ENCODE results near the gene ACAP2.
"Not testable (repeated sequence)": the region's sequence is repeated elsewhere in the genome, so short reads cannot be mapped to it uniquely, and the experiment has no call there.

ACAP2 gene

GRCh38 chr3:195443391-195443989, 670 bp upstream of the ACAP2 start:
- DNase-seq: peak in 1 of 56 donors; percentile 12

- peak in 39 of 56 donors; percentile 3 to 71 (median 40) for DNase-seq
Measured at GRCh38 chr3:195441992-195442572, 738 bp downstream of the ACAP2 start.

GRCh38 chr3:195441476-195441991, 1.3 kb downstream of the ACAP2 start:
- peak in 13 of 56 donors; percentile 9 to 58 (median 34) for DNase-seq

GRCh38 chr3:195441051-195441450, 1.8 kb downstream of the ACAP2 start:
- no peak for DNase-seq

- no peak for DNase-seq
Measured at GRCh38 chr3:195440379-195440778, 2.4 kb downstream of the ACAP2 start.

GRCh38 chr3:195438371-195438770, 4.4 kb downstream of the ACAP2 start:
- no peak for DNase-seq

GRCh38 chr3:195425849-195426248, 17.0 kb downstream of the ACAP2 start:
- DNase-seq: no peak

GRCh38 chr3:195423818-195424217, 19.0 kb downstream of the ACAP2 start:
- DNase-seq: no peak

GRCh38 chr3:195421400-195421799, 21.4 kb downstream of the ACAP2 start:
- DNase-seq: no peak

GRCh38 chr3:195416795-195417194, 26.0 kb downstream of the ACAP2 start:
- no peak for DNase-seq

GRCh38 chr3:195411836-195412235, 31.0 kb downstream of the ACAP2 start:
- no peak for DNase-seq

GRCh38 chr3:195410546-195410945, 32.3 kb downstream of the ACAP2 start:
- DNase-seq: no peak

- DNase-seq: no peak
Measured at GRCh38 chr3:195407531-195408409, 35.0 kb downstream of the ACAP2 start.

- DNase-seq: no peak
Measured at GRCh38 chr3:195405651-195406050, 37.2 kb downstream of the ACAP2 start.

GRCh38 chr3:195403841-195404408, 38.9 kb downstream of the ACAP2 start:
- DNase-seq: no peak

GRCh38 chr3:195403244-195403643, 39.6 kb downstream of the ACAP2 start:
- DNase-seq: no peak

GRCh38 chr3:195401943-195402342, 40.9 kb downstream of the ACAP2 start:
- DNase-seq: no peak

GRCh38 chr3:195398460-195398859, 44.4 kb downstream of the ACAP2 start:
- DNase-seq: not testable (repeated sequence)

- no peak for DNase-seq
Measured at GRCh38 chr3:195397524-195397923, 45.3 kb downstream of the ACAP2 start.

GRCh38 chr3:195395208-195395816, 47.5 kb downstream of the ACAP2 start:
- DNase-seq: no peak

- DNase-seq: no peak
Measured at GRCh38 chr3:195394700-195395099, 48.1 kb downstream of the ACAP2 start.
